C4-2B (cell line): ENCODE results near the gene GRK6.

Experiments
- ZFX ChIP-seq: fragments of 450-650 bp; IDR thresholded peaks from 2 replicates; pipeline ENCODE4 v1.6.1; 2017
- TF ChIP-seq, protein P1 (sequence below): fragments of 450-650 bp; conservative IDR thresholded peaks from 2 replicates; pipeline ENCODE4 v1.5.1; 2017; ENCODE audit warnings: mild to moderate bottlenecking

DNA sequence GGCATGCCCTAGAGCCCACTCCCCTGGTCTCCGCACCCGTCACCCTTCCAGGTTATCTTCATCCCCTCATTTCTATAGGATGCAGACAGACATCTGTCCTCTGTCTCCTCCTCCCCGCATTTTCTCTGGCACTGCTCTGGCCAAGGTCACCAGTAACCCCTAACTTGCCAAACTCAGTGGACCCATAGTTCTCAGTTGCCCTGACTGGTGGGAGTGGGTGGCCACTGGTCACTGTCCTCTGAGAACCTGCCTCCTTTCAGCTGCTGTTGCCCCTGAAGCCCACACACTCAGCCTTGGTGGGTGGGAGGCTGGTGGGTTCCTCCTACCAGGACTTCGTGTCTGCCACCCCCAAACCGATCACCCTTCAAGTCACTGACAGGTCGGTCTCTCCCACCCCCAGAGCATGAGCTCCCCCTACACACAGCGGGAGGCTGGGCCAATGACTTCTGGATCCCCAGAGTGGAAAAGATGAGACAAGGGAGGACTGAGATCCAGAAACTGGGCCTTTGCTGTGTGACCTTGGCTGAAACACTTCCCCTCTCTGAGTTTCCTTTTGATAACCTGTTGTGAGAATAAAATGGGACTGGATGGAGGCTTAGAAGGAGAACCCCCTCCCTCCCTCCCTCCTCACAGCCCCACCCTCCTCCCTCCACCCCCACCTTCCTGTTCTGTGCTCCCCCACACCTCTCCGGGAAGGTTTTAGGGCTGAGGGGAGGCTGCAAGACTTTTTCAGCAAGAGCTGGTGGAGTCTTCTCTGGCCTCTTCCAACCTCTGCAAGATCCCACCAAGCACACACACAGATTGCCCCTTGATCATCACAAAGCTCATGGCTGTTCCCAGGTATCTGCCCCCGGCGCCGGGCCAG lies 49.3 kb downstream of the GRK6 start:
- TF ChIP-seq, protein P1, sequence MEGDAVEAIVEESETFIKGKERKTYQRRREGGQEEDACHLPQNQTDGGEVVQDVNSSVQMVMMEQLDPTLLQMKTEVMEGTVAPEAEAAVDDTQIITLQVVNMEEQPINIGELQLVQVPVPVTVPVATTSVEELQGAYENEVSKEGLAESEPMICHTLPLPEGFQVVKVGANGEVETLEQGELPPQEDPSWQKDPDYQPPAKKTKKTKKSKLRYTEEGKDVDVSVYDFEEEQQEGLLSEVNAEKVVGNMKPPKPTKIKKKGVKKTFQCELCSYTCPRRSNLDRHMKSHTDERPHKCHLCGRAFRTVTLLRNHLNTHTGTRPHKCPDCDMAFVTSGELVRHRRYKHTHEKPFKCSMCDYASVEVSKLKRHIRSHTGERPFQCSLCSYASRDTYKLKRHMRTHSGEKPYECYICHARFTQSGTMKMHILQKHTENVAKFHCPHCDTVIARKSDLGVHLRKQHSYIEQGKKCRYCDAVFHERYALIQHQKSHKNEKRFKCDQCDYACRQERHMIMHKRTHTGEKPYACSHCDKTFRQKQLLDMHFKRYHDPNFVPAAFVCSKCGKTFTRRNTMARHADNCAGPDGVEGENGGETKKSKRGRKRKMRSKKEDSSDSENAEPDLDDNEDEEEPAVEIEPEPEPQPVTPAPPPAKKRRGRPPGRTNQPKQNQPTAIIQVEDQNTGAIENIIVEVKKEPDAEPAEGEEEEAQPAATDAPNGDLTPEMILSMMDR = no peak
- no peak for TF ChIP-seq ZFX
